Right atrium auricular region (tissue), 2 donors: ENCODE measurements around the gene SAMD4B. TPM values are rescaled to one million over a fixed set of nuclear protein-coding genes. Genes with fewer than 3 reads are reported as not detected.

Experiments used
- DNase-seq: peaks from one replicate; pipeline ENCODE4 v3.0.0-alpha.2; 2019; ENCODE audit warnings: low spot score
- H3K27ac ChIP-seq, 2 donors: fragments of 200-600 bp; sonication (generic); 1 replicate in 1 of 2; 2 replicates in 1 of 2; pipeline ENCODE4 v1.5.1; 2016 to 2019
- H3K27me3 ChIP-seq, 2 donors: fragments of 200-600 bp; sonication (generic); one replicate each; pipeline versions ENCODE4 v1.5.1 to v1.6.0; 2017 to 2019
- H3K36me3 ChIP-seq: fragments of 200-600 bp; sonication (generic); one replicate; pipeline ENCODE4 v1.5.1; 2016
- H3K4me1 ChIP-seq, 2 donors: fragments of 200-600 bp; sonication (generic); one replicate each; pipeline versions ENCODE4 v1.5.1 to v1.6.0; 2017 to 2019
- H3K4me3 ChIP-seq, 2 donors: fragments of 200-600 bp; sonication (generic); 1 replicate in 1 of 2; 2 replicates in 1 of 2; pipeline ENCODE4 v1.5.1; 2017 to 2019; ENCODE audit warnings: mild to moderate bottlenecking in 1 of 2, moderate library complexity in 1 of 2
- H3K9me3 ChIP-seq, 2 donors: fragments of 200-600 bp; sonication (generic); one replicate each; pipeline ENCODE4 v1.5.1; 2019
- CTCF ChIP-seq, 2 donors: fragments of 200-600 bp; sonication (generic); IDR thresholded peaks; one replicate each; pipeline ENCODE4 v1.5.1; 2019; ENCODE audit warnings: antibody characterized with exemption in 2 of 2
- microRNA-seq, 2 donors: library from miRNA; unstranded; fragments of <30 nt; microRNA quantifications; one replicate each; pipeline ENCODE4, GENCODE V29; 2016 to 2017; ENCODE audit warnings: borderline number of aligned reads in 2 of 2, borderline replicate concordance in 1 of 2
- total RNA-seq, 2 donors: library from RNA; depleted of rRNA; stranded (reverse); fragments of >200 nt; gene quantifications; one replicate each; pipeline ENCODE4 v1.1.0, GENCODE V29; 2016

SAMD4B gene
- total RNA-seq, 2 donors from 2014 or later = 48.5 to 97.6 TPM

DNA sequence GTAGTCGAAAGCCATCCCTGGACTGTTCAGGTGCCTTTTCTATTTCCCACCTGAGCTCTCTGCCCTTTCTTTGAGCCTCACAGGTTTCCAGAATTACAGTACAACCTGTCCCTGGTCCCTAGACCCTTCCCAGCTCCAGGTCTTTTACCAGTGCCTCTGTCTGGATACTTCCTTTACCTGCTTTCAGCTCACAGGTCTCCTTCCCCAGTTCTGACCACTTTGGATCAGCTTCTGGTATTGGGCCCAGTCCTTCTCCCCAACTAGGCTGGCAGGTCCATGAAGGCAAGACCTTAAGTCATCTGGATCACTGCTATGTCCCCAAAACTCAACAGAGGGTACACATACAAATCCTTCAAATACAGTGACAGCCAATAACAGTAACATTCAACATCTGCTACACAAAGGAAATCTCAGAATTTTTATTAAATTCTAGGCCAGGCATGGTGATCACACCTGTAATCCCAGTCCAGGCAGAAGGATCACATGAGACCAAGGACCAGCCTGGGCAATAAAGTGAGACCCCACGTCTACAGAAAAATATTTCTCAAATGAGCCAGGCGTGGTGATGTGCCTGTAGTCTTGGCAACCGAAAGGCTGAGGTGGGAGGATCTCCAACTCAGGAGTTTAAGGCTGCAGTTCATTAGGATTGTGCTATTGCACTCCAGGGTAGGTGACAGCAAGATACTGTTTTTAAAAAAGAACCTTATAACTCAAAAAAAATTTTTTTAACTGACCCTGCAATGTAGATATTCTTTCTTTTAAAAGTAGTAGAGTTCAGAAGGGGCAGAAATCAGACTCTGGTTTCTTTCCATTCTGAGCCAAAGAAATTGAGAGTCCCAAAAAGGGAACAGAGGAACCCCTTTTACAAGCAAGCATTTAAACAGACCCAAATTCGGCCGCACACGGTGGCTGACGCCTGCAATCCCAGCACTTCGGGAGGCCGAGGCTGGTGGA is 92.2 kb downstream of the SAMD4B start:
- no peak for TF ChIP-seq CTCF (IDR thresholded peaks at IDR 0.05)
- Histone ChIP-seq H3K36me3 (peaks cover 35% of the 10 kb centered on the region), H3K27ac (peak overlapping the region in 1 of 2 donors; percentile 88), H3K4me1 (peaks cover 0 to 41% of the 10 kb centered on the region in 2 donors), H3K27me3 (no peaks in the 10 kb centered on the region), H3K4me3 (peak overlapping the region; percentile 89 to 96), H3K9me3 (no peaks in the 10 kb centered on the region)
- DNase-seq = no peak

Small RNAs within 50 kb of the gene (microRNA-seq; reads per million reads assigned to microRNA genes)
- 0 to 0.71 reads per million in 2 donors for gene MIR4530

Other genes starting within 250 kb of the SAMD4B start
- 10 to 100 TPM; 11.2 to 13.7 TPM for gene PAK4, start 216.6 kb upstream of the SAMD4B start, total RNA-seq
- not detected for gene NCCRP1, start 145.5 kb upstream of the SAMD4B start, total RNA-seq
- gene SYCN, start 138.2 kb upstream of the SAMD4B start, total RNA-seq = not detected
- not detected for gene IFNL3, start 97.4 kb upstream of the SAMD4B start, total RNA-seq
- gene IFNL4, start 93.6 kb upstream of the SAMD4B start, total RNA-seq = not detected
- gene IFNL2, start 74.0 kb upstream of the SAMD4B start, total RNA-seq = not detected
- not detected for gene IFNL1, start 46.0 kb upstream of the SAMD4B start, total RNA-seq
- gene LRFN1, start 21.6 kb upstream of the SAMD4B start, total RNA-seq = 1 to 10 TPM in 1 of 2 donors, under 1 TPM in 1; 0.67 to 1.1 TPM
- gene GMFG, start 6.4 kb upstream of the SAMD4B start, total RNA-seq = 1 to 10 TPM; 5.3 to 9.7 TPM
- gene PAF1, start 48.7 kb downstream of the SAMD4B start, total RNA-seq = 10 to 100 TPM; 34.8 to 54.3 TPM
- 10 to 100 TPM; 29.9 to 32.3 TPM for gene MED29, start 49.0 kb downstream of the SAMD4B start, total RNA-seq
- gene ZFP36, start 64.4 kb downstream of the SAMD4B start, total RNA-seq = 100 to 1,000 TPM; 107 to 202 TPM
- gene PLEKHG2, start 70.2 kb downstream of the SAMD4B start, total RNA-seq = 10 to 100 TPM in 1 of 2 donors, 1 to 10 TPM in 1; 7.5 to 12.0 TPM
- gene RPS16, start 93.5 kb downstream of the SAMD4B start, total RNA-seq = 1,000 to 10,000 TPM; 1,032 to 1,330 TPM
- 10 to 100 TPM; 81.7 to 95.1 TPM for gene SUPT5H, start 103.2 kb downstream of the SAMD4B start, total RNA-seq
- 10 to 100 TPM; 60.0 to 80.9 TPM for gene TIMM50, start 138.4 kb downstream of the SAMD4B start, total RNA-seq
- gene DLL3, start 156.5 kb downstream of the SAMD4B start, total RNA-seq = not detected
- gene SELENOV, start 172.7 kb downstream of the SAMD4B start, total RNA-seq = not detected
- gene EID2B, start 190.4 kb downstream of the SAMD4B start, total RNA-seq = 1 to 10 TPM; 2.1 to 2.3 TPM
- gene EID2, start 197.7 kb downstream of the SAMD4B start, total RNA-seq = 10 to 100 TPM in 1 of 2 donors, 1 to 10 TPM in 1; 6.7 to 11.1 TPM